Measurements from ENCODE around the gene HRH3.

HRH3 gene

DNA sequence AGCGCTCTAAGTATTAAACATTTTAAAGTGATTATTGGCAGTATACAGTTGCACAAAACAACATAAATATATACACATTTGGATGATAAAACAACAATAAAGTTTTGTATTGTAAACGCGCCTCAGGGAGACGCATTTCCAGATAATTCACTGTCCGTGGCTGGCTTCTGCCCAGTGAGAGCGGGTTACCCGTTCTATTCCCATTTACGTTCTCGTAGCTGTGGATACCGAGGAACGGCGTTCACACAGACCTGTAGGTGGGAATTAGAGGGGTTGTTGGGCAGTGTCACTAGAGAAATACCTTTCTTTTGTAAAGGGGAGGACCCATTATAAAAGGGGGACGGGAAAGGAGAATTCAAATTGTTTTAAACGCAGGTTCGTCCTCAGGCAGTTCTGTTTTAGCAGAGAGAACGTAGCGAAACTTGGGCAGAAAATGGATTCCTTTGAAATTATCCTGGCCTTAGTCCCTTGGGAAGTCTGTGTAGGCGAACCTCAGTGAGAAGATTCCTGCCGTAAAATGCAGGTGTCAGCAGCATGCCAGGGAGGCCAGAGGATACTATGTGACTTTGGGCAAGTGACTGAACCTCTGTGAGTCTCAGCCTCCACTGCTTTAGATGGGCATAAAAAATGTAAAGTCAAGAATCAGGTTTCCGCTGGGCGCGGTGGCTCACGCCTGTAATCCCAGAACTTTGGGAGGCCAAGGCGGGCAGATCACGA lies 36.5 kb downstream of the HRH3 start (continued):
- TF ChIP-seq, protein P1, sequence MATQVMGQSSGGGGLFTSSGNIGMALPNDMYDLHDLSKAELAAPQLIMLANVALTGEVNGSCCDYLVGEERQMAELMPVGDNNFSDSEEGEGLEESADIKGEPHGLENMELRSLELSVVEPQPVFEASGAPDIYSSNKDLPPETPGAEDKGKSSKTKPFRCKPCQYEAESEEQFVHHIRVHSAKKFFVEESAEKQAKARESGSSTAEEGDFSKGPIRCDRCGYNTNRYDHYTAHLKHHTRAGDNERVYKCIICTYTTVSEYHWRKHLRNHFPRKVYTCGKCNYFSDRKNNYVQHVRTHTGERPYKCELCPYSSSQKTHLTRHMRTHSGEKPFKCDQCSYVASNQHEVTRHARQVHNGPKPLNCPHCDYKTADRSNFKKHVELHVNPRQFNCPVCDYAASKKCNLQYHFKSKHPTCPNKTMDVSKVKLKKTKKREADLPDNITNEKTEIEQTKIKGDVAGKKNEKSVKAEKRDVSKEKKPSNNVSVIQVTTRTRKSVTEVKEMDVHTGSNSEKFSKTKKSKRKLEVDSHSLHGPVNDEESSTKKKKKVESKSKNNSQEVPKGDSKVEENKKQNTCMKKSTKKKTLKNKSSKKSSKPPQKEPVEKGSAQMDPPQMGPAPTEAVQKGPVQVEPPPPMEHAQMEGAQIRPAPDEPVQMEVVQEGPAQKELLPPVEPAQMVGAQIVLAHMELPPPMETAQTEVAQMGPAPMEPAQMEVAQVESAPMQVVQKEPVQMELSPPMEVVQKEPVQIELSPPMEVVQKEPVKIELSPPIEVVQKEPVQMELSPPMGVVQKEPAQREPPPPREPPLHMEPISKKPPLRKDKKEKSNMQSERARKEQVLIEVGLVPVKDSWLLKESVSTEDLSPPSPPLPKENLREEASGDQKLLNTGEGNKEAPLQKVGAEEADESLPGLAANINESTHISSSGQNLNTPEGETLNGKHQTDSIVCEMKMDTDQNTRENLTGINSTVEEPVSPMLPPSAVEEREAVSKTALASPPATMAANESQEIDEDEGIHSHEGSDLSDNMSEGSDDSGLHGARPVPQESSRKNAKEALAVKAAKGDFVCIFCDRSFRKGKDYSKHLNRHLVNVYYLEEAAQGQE (tag by site-specific recombination; IDR thresholded peaks at IDR 0.05), result no peak
- TF ChIP-seq, protein P2, sequence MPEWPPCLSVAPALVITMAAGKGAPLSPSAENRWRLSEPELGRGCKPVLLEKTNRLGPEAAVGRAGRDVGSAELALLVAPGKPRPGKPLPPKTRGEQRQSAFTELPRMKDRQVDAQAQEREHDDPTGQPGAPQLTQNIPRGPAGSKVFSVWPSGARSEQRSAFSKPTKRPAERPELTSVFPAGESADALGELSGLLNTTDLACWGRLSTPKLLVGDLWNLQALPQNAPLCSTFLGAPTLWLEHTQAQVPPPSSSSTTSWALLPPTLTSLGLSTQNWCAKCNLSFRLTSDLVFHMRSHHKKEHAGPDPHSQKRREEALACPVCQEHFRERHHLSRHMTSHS (tag by site-specific recombination; IDR thresholded peaks at IDR 0.05), result no peak
- TF ChIP-seq, protein P3, sequence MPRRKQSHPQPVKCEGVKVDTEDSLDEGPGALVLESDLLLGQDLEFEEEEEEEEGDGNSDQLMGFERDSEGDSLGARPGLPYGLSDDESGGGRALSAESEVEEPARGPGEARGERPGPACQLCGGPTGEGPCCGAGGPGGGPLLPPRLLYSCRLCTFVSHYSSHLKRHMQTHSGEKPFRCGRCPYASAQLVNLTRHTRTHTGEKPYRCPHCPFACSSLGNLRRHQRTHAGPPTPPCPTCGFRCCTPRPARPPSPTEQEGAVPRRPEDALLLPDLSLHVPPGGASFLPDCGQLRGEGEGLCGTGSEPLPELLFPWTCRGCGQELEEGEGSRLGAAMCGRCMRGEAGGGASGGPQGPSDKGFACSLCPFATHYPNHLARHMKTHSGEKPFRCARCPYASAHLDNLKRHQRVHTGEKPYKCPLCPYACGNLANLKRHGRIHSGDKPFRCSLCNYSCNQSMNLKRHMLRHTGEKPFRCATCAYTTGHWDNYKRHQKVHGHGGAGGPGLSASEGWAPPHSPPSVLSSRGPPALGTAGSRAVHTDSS (tag by site-specific recombination; IDR thresholded peaks at IDR 0.05), result no peak

DNA sequence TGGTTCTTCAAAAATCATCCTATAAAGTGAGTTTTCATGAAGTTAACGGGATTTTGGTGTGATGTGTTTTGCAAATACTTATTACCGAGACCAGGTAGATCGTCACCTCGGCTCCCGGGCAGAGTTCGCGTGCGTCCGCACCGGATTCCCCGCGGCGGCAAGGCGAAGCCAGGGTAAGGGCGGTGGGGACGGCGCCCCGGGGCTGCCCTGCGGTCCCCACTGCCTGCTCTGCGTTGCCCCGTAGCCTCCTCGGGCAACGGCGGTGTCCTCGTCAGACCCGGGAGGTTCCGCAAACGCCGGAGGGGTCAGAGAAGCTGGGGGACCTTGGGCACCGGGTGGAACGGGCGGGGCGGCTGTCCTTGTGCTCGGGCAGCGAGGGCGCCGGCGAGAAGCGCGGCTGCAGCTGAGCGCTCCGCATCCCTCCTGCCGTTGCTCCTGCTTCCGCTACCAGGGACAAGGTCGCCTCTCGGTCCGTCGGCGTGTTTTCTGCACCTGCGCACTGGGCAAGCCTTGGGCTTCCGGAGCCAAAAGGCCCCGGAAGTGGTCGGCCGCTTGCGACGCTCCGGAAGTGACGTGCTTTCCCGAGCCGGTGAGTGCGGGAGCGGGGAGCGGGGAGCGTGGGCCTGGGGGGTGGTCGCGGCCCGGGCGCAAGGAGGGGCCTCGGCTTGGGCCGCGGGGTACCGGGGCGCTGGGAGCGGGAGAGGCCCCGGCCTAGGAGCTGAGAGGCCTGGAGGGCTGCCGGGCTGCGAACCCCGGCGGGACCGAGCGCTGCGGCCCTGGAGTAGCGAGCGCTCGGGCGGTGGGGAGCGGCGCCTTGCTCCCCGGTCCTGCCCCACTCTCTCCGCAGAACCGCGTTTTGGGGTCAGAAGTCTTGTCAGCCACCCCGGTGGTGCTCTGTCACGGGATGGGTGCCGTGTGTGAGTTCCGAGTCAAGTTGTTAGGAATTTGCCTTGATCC lies 37.3 kb downstream of the HRH3 start, which contains the start of gene MTG2:
TSS of gene MTG2 (plus strand) at position 560 of the 957 bp plus-strand sequence. CDS start 10,393 bp downstream, outside the sequence.
- Histone ChIP-seq H3K9me3 (ENCODE audit: control insufficient read depth, insufficient read depth, low read depth, low read length) (no peaks in the 10 kb centered on the region), H3K4me3 (ENCODE audit: low read depth, low read length) (peak within 1 kb of the TSS; percentile 72), H3K27ac (ENCODE audit: extremely low read depth, low read depth, low read length) (peak within 1 kb of the TSS; percentile 90), H3K4me1 (ENCODE audit: control insufficient read depth, insufficient read depth, low read length) (no peaks in the 10 kb centered on the region), H3K36me3 (ENCODE audit: control insufficient read depth in 2 of 2, insufficient read depth in 1 of 2, low read length in 2 of 2) (peaks cover 0 to 12% of the 10 kb centered on the region in 2 experiments; a peak in 2 of 3 replicates)
- CTCF ChIA-PET, result no interaction called here
- POLR2A ChIA-PET, result interaction anchor here (0.7 to 0.9 kb wide), 2 partner anchors 40 to 60 kb away, joined by 3 to 4 read pairs; partner anchors contain the start of gene PSMA7
- TF ChIP-seq ZNF350 (tag by site-specific recombination; IDR thresholded peaks at IDR 0.05) (no peak), MEIS1 (CRISPR knock-in tag; IDR thresholded peaks at IDR 0.05; ENCODE audit: borderline replicate concordance) (no peak), ZNF175 (tag by site-specific recombination; IDR thresholded peaks at IDR 0.05) (no peak), ZNF426 (tag by site-specific recombination; IDR thresholded peaks at IDR 0.05) (no peak), WT1 (tag by site-specific recombination; IDR thresholded peaks at IDR 0.05) (peak; percentile 58), ZNF843 (tag by site-specific recombination; IDR thresholded peaks at IDR 0.05) (peak; percentile 69; the same call in 1 of the 2 replicates), ZNF639 (tag by site-specific recombination; IDR thresholded peaks at IDR 0.05) (0 out of 2 replicates have a peak, but pooled peaks have one; percentile 30), ZNF600 (tag by site-specific recombination; IDR thresholded peaks at IDR 0.05) (peak; percentile 98), ZNF133 (tag by site-specific recombination; IDR thresholded peaks at IDR 0.05) (no peak), ZNF791 (tag by site-specific recombination; IDR thresholded peaks at IDR 0.05) (no peak), ZSCAN30 (tag by site-specific recombination; IDR thresholded peaks at IDR 0.05) (peak; percentile 44; the same call in 1 of the 2 replicates), ZBTB1 (tag by site-specific recombination; IDR thresholded peaks at IDR 0.05) (no peak), ZNF626 (tag by site-specific recombination; IDR thresholded peaks at IDR 0.05) (no peak), ZNF558 (tag by site-specific recombination; IDR thresholded peaks at IDR 0.05) (no peak), ZNF654 (tag by site-specific recombination; IDR thresholded peaks at IDR 0.05; ENCODE audit: low read depth) (no peak), ZFP69B (tag by site-specific recombination; IDR thresholded peaks at IDR 0.05) (peak; percentile 86), HOXC10 (CRISPR knock-in tag; IDR thresholded peaks at IDR 0.05) (no peak), ZBTB21 (tag by site-specific recombination; IDR thresholded peaks at IDR 0.05) (peak; percentile 66; the same call in 1 of the 2 replicates), KLF16 (tag by site-specific recombination; IDR thresholded peaks at IDR 0.05) (peak; percentile 74), ZBTB44 (tag by site-specific recombination; IDR thresholded peaks at IDR 0.05) (no peak)
- TF ChIP-seq, protein P4, sequence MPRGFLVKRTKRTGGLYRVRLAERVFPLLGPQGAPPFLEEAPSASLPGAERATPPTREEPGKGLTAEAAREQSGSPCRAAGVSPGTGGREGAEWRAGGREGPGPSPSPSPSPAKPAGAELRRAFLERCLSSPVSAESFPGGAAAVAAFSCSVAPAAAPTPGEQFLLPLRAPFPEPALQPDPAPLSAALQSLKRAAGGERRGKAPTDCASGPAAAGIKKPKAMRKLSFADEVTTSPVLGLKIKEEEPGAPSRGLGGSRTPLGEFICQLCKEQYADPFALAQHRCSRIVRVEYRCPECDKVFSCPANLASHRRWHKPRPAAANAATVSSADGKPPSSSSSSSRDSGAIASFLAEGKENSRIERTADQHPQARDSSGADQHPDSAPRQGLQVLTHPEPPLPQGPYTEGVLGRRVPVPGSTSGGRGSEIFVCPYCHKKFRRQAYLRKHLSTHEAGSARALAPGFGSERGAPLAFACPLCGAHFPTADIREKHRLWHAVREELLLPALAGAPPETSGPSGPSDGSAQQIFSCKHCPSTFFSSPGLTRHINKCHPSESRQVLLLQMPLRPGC (tag by site-specific recombination; IDR thresholded peaks at IDR 0.05), result 0 out of 2 replicates have a peak, but pooled peaks have one; percentile 45

Measured in HEK293 (cell line).